Lung (tissue), 12 donors: ENCODE results near the gene MRS2. TPM values are rescaled to one million over a fixed set of nuclear protein-coding genes. Genes with fewer than 3 reads are reported as not detected.

Source experiments
- ATAC-seq: fragments of 200-7000 bp; cut with Tn5 transposase; one replicate; pipeline ENCODE4 v1.9.1; 2020; ENCODE audit warnings: moderate number of reproducible peaks; ENCODE audit not compliant: insufficient read depth, low FRiP score
- DNase-seq, 3 donors: peaks; one replicate each; pipeline ENCODE4 v3.0.0-alpha.2; 2013 to 2017
- H3K27ac ChIP-seq, 2 donors: one replicate each; pipeline ENCODE4 v1.5.1; 2013; ENCODE audit warnings: mild to moderate bottlenecking in 2 of 2, moderate library complexity in 2 of 2, control low read depth in 1 of 2, inconsistent platforms in 1 of 2, low read depth in 1 of 2, low read length in 1 of 2
- H3K27me3 ChIP-seq, 3 donors: one replicate each; pipeline ENCODE4 v1.5.1; 2013; ENCODE audit warnings: low read length in 2 of 3; ENCODE audit not compliant: control insufficient read depth in 3 of 3, insufficient read depth in 3 of 3
- H3K36me3 ChIP-seq, 4 donors: one replicate each; pipeline ENCODE4 v1.5.1; 2013; ENCODE audit warnings: low read length in 4 of 4, mild to moderate bottlenecking in 1 of 4, moderate library complexity in 1 of 4; ENCODE audit not compliant: control insufficient read depth in 4 of 4, insufficient read depth in 4 of 4
- H3K4me1 ChIP-seq, 5 donors: one replicate each; pipeline ENCODE4 v1.5.1; 2013; ENCODE audit warnings: low read length in 5 of 5, mild to moderate bottlenecking in 2 of 5, moderate library complexity in 1 of 5; ENCODE audit not compliant: control insufficient read depth in 5 of 5, insufficient read depth in 5 of 5
- H3K4me3 ChIP-seq: one replicate; pipeline ENCODE4 v1.5.1; 2013; ENCODE audit warnings: mild to moderate bottlenecking, control low read depth, moderate library complexity
- H3K9ac ChIP-seq, 2 donors: one replicate each; pipeline ENCODE4 v1.5.1; 2013; ENCODE audit warnings: low read length in 2 of 2, control low read depth in 1 of 2; ENCODE audit not compliant: insufficient read depth in 1 of 2
- H3K9me3 ChIP-seq, 4 donors: one replicate each; pipeline ENCODE4 v1.5.1; 2013; ENCODE audit warnings: low read length in 3 of 4, mild to moderate bottlenecking in 1 of 4, moderate library complexity in 1 of 4; ENCODE audit not compliant: control insufficient read depth in 4 of 4, insufficient read depth in 3 of 4
- WGBS, 2 donors: extraction: QIAGEN DNeasy Blood & Tissue Kit; methylation state at CpG; one replicate each; pipeline ENCODE4 v1.1.7; 2013; 5-methylcytosine and 5-hydroxymethylcytosine counted together
- polyA plus RNA-seq, 2 donors: library from polyadenylated mRNA; stranded (reverse); fragments of 200-250 nt; gene quantifications; one replicate each; pipeline ENCODE4 v1.2.1, GENCODE V29; 2013
- total RNA-seq, 2 donors: library from RNA; depleted of rRNA in 1 of 2; stranded (reverse); fragments of >200 nt in 1 of 2; gene quantifications; one replicate each; pipeline ENCODE4 v1.2.1, GENCODE V29; 2014 to 2021
- TF ChIP-seq, protein P1 (sequence below): IDR thresholded peaks from 2 replicates; pipeline ENCODE4 v1.5.1; 2012; ENCODE audit warnings: mild to moderate bottlenecking; ENCODE audit errors: control extremely low read depth, extremely low read depth
- donor health status: control.
- donor health status: control.
- donor health status: Bipolar disorder and iron deficiency.
- donor health status: healthy.
- donor health status: DM: yes; HTN: yes; CAD: no.

Gene MRS2
- total and polyA plus RNA-seq, 4 donors: 13.6 to 26.4 (median 17.8) TPM

- Histone ChIP-seq H3K36me3 (no peaks in the 10 kb centered on the region), H3K9ac (no peak overlapping the region), H3K4me3 (no peak overlapping the region), H3K9me3 (no peaks in the 10 kb centered on the region), H3K27me3 (no peaks in the 10 kb centered on the region), H3K4me1 (no peaks in the 10 kb centered on the region), H3K27ac (no peak overlapping the region)
- TF ChIP-seq, protein P1, sequence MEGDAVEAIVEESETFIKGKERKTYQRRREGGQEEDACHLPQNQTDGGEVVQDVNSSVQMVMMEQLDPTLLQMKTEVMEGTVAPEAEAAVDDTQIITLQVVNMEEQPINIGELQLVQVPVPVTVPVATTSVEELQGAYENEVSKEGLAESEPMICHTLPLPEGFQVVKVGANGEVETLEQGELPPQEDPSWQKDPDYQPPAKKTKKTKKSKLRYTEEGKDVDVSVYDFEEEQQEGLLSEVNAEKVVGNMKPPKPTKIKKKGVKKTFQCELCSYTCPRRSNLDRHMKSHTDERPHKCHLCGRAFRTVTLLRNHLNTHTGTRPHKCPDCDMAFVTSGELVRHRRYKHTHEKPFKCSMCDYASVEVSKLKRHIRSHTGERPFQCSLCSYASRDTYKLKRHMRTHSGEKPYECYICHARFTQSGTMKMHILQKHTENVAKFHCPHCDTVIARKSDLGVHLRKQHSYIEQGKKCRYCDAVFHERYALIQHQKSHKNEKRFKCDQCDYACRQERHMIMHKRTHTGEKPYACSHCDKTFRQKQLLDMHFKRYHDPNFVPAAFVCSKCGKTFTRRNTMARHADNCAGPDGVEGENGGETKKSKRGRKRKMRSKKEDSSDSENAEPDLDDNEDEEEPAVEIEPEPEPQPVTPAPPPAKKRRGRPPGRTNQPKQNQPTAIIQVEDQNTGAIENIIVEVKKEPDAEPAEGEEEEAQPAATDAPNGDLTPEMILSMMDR: no peak
- DNase-seq: no peak
- 69 to 76% methylated on average over 4 of the region's 4 CpGs for WGBS, 2 donors
- ATAC-seq: no peak
These were observed 45.7 kb downstream of the MRS2 start for GRCh38 chr6:24448396-24448795.

- ATAC-seq: no peak
- H3K9me3 ChIP-seq: no peaks in the 10 kb centered on the region
- TF ChIP-seq, protein P1: no peak
- H3K9ac ChIP-seq: no peak overlapping the region
- no peak overlapping the region for H3K4me3 ChIP-seq
- no peaks in the 10 kb centered on the region for H3K4me1 ChIP-seq
- no peaks in the 10 kb centered on the region for H3K36me3 ChIP-seq
- no peaks in the 10 kb centered on the region for H3K27me3 ChIP-seq
- WGBS, 2 donors: 59 to 76% methylated on average over 9 of the region's 9 CpGs
- no peak for DNase-seq
- no peak overlapping the region for H3K27ac ChIP-seq
These were observed 46.2 kb downstream of the MRS2 start for GRCh38 chr6:24448828-24449525.

GRCh38 chr6:24451581-24452388 is 49.0 kb downstream of the MRS2 start:
- no peaks in the 10 kb centered on the region for H3K27me3 ChIP-seq
- TF ChIP-seq, protein P1: no peak
- H3K9ac ChIP-seq: no peak overlapping the region
- no peak for ATAC-seq
- H3K4me1 ChIP-seq: no peaks in the 10 kb centered on the region
- WGBS, 2 donors: 66 to 70% methylated on average over 13 of the region's 13 CpGs
- DNase-seq: peak in 1 of 3 donors; percentile 18
- H3K36me3 ChIP-seq: no peaks in the 10 kb centered on the region
- peak overlapping the region in 1 of 2 donors; percentile 74 for H3K27ac ChIP-seq
- H3K4me3 ChIP-seq: no peak overlapping the region
- H3K9me3 ChIP-seq: no peaks in the 10 kb centered on the region
